HG03135 (cell line): ENCODE data around the gene TK2.
"Not testable (repeated sequence)": the region's sequence is repeated elsewhere in the genome, so short reads cannot be mapped to it uniquely, and the experiment has no call there.

Experiments used
- ATAC-seq: cut with Tn5 transposase; IDR thresholded peaks from one replicate; pipeline ENCODE4 v1.9.1; 2021; ENCODE audit warnings: mild to moderate bottlenecking, moderate library complexity; ENCODE audit not compliant: unreplicated experiment

TK2 gene

DNA sequence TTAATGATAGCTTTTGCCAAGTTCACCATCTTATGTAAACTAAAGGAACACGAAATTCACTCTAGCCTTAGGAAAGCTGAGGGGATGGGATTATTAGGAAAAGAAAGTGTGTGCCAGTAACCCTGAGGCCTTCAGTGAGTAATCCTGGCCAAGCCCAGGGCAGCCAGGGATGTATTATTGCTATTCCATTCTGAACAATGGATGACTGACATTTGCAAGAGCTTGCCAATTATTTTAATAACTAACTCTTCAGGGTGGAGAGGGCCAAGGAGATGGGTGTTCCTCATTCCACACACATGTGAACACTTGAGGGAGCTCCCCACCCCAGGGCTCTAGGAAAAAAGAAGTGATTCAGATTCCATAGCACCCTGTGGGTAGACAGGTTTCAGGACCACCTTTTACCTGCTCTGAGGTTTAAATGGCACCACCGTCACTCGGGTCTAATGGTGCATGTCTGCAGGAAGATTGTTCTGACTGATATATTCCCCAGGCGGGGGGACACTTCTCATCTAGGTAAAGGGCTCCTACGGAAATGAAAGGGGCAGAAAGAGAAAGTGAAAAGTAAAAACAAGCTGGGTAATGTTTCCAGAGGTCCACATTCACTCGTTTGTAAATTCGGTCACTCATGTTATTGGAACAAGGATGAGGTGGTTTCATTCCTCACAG, 41.5 kb downstream of the TK2 start:
- ATAC-seq, result no peak

DNA sequence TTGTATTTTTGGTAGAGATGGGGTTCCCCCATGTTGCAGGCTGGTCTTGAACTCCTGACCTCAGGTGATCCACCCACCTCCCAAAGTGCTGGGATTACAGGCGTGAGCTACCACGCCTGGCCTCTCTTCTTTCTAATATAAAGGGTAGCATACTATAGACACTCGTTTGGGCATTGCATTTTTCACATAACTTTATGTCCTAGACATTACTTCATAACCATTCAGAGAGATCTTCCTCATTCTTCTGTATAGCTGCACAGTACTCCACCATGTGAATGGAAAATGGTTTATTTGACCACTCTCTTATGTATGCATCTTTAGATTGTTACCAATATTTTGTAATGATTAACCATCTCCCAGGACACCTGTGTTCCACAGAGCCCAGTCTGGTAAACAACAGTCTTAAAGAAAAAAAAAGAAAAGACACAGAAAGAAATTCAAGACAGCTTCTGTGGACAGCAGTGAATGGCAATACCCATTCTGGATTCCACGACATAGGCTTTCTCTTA, 42.1 kb downstream of the TK2 start:
- no peak for ATAC-seq

DNA sequence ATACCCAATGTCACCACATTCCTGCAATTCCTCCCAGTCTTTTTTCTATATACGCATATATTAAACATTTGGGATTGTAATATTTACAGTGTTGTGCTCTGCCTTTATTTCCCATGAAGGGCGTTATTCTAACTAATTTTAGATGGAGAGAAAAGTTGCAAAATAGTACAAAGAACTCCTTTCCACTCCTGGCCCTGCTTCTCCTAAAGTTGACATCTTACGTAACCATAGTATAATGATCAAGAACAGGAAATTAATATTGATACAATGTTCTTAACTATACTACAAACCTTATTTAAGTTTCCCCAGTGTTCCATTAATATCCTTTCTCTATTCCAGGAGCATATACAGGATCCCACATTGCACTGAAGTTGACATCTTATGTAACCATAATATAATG, 46.3 kb downstream of the TK2 start:
- no peak for ATAC-seq

- no peak for ATAC-seq
These were observed 46.9 kb downstream of the TK2 start for GRCh38 chr16:66503030-66503429.

GRCh38 chr16:66502020-66502913, 47.7 kb downstream of the TK2 start:
- ATAC-seq, result no peak

GRCh38 chr16:66501563-66501962, 48.4 kb downstream of the TK2 start:
- not testable (repeated sequence) for ATAC-seq

DNA sequence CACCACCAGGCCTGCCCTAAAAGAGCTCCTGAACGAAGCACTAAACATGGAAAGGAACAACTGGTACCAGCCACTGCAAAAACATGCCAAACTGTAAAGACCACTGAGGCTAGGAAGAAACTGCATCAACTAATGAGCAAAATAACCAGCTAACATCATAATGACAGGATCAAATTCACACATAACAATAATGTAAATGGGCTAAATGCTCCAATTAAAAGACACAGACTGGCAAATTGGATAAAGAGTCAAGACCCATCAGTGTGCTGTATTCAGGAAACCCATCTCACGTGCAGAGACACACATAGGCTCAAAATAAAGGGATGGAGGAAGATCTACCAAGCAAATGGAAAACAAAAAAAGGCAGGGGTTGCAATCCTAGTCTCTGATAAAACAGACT, 52.0 kb downstream of the TK2 start:
- ATAC-seq, result not testable (repeated sequence)

DNA sequence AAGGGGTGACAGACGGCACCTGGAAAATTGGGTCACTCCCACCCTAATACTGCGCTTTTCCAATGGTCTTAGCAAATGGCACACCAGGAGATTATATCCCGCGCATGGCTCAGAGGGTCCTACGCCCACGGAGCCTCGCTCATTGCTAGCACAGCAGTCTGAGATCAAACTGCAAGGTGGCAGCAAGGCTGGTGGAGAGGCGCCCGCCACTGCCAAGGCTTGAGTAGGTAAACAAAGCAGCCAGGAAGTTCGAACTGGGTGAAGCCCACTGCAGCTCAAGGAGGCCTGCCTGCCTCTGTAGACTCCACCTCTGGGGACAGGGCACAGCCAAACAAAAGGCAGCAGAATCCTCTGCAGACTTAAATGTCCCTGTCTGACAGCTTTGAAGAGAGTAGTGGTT, 53.7 kb downstream of the TK2 start:
- ATAC-seq, result not testable (repeated sequence)

- ATAC-seq, result no peak
These were observed 54.5 kb downstream of the TK2 start for GRCh38 chr16:66495440-66495839.

DNA sequence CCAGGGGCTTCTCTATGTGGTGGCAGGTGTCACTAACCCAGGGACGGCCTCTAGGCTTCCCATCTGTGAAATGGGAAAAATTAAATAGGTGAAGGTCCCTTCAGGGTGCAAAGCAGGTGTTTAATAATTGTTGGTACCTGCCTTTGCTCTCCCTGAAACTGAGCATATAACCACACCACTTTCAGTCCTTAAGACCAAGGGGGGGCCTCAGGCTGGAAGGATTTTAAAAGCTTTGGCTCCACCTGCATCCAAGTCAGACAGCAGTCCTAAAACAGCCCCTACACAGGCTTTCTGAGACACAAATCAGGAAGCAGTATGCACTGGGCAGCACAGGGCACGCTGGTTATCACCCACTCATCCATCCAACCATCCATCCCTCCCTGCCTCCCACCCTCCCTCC, 55.0 kb downstream of the TK2 start:
- ATAC-seq, result no peak

DNA sequence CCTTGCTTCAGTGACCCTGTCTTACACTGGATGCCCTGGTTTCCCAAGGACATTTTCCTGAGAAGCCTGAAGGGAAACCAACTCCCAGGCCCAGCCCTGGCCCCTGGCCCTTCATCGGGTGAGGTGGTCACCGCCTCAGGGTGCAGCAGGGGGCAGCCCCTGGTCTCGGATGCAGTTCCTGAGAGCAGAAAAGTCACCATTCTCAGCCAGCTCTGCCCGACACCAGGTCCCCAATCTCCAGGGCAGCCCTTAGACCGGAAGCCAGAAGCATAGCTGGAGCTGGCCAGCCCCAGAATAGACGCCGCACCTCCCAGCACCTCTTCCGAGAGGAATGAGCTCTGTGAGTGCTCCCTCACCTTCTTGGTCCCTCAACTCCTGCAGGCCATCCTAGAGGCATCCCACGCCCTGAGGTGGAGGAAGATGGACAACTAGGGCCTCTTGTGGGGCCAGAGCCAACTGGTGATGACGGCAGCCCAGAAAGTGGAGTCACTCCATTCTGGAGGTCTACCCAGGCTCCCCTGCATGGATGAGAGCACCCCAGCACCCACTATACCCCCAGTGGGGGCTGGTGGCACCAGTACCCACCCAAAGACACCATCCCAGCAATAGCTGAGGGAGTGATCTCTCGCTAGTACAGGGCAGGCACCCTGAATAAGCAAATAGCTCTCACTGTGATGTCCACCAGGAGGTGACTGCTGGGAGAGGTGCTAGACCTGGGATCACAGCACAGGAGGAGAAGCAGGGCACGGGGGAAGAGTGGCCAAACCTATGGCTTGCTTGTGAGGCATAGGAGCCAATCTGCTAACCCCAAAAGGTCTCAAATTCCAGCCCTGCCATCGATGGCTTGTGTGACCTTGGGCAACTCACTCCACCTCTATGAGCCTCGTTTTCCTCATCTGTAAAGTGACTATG, 56.2 kb downstream of the TK2 start:
- no peak for ATAC-seq

DNA sequence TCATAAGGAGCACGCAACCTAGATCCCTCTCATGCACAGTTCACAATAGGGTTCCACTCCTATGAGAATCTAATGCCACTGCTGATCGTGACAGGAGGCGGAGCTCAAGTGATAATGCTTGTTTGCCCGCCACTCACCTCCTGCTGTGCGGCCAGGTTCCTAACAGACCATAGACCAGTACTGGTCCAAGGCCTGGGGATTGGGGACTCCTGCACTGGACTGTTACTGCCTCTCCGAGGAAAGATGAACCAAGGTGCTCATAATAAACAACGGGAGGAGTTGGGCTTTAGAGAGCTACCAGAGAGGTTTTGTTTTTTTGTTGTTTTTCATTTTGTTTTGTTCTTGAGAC, 58.2 kb downstream of the TK2 start:
- ATAC-seq, result no peak

DNA sequence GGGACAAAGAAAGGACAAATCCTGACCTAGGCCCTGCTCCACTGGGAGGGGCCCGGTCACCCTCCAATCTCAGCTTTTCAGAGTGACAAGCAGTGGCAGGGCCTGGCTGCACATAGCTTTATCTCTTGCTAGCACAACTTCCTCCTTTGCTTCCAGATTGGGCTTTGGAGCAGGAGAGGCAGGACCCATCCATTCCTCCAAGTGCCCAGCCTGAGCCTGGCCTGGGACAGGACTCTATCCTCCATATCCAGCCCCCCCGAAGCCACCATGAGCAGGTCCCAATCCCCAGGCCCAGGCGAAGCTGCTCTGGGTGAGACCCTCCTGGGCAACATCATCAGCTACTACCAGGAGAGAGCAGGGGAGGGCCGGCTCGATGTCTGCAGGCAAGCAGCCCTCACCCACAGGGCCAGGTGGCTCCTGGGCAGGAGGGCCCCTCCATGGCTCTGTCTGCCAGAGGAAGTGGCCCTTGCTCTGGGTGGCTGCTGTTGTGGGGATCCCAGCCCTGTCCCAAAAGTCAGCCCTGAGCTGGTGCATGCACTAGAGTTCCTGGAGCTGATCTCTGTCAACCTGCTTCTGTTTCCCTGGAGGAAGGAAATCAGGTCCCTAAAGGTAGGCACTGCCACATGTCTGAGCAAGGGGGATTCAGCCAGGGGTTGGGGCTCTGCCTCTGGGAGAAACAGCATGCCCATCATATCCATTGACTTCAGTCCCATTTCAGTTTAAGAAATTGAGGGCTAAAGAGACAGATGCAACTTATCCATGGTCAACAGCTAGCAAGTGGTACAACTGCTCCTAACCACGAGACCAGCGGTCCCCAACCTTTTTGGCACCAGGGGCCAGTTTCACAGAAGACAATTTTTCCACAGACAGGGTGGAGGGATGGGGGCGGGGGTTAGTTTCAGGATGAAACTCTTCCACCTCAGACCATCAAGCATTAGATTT, 58.9 kb downstream of the TK2 start:
- no peak for ATAC-seq

DNA sequence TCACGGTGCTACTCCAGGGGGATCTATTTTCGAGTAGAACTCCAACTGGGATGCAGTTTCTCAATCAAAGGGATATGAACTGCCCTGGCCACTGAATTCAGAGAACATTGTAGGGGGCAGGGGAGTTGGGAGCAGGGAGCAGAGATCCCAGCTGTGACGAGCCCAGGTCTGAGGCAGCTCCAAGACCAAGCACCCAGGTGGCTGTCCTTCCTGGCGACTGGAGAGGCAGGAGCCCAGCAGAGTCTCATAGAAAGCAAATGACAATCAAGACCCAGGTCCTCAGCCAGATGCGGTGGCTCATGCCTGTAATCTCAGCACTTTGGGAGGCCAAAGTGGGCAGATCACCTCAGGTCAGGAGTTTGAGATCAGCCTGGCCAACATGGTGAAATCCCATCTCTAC, 60.1 kb downstream of the TK2 start:
- ATAC-seq, result no peak

DNA sequence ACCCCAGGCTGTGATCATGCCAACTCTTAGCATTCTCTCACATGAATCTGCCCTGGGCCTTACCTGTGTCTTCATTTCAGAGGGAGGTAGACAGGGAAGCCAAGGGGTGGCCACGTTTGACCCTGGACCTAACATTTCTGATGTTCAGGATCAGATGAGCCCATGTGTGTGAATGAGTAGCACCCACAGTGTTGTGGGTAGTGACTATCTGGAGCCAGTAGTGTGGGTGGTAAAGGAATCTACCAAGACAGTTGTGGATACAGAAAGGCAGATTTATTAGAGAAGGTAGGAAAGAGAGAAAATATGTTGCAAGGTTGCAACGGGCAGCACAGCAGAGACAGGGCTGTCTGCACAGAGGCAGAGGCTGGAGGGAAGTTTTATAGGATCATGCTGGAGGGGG, 60.5 kb downstream of the TK2 start:
- no peak for ATAC-seq

DNA sequence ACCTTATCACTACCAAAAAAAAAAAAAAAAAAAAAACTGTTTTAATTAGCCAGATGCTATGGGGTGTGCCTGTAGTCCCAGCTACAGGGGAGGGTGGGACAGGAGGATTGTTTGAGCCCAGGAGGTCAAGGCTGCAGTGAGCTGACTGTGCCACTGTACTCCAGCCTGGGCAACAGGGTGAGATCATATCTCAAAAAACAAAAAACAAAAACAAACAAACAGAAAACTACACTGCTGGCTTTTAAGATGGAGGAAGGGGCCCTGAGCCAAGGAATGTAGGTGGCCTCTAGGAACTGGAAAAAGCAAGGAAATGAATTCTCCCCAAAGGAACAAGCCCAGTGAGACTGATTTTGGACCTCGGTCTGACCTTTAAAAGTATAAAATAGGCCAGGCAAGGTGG, 61.4 kb downstream of the TK2 start:
- no peak for ATAC-seq

DNA sequence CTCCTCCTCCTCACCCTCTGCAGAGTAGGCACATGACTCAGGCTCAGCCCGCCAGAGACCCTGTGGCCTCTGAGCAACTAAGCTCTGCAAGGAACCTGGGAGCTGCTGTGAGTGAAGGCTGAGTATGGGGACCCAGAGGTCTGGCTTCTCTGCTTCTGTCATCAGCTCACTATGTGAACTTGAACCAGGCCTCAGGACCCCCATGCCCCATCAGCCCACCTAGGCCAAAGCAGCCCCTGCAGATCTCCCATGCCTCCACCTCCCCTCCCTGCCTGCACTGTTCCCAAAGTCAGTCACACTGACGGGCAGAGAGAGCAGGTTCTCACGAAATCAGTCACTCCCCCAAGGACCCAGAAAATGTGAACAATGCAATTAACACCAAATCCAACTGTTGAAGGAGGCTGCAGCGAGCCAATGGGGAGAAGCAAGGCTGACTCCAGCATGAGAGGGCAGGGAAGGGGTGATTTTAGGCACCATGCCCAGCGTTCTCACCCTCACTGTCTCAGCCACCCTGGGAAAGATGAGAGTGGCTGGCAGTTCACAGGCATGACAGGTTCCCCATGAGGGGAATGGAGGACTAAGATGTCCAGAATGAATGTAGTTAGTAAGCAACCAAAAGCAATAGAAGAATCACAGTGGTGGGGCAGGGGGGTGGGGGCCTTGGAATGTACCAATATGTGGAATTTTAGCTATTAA, 62.2 kb downstream of the TK2 start:
- ATAC-seq, result no peak

GRCh38 chr16:66486773-66487579, 62.9 kb downstream of the TK2 start:
- no peak for ATAC-seq
